ENCODE measurements around the gene KLF16.
"Not testable (repeated sequence)": the region's sequence is repeated elsewhere in the genome, so short reads cannot be mapped to it uniquely, and the experiment has no call there.

The KLF16 gene

GRCh38 chr19:1880611-1881392 is 17.4 kb upstream of the KLF16 start:
- in situ Hi-C loops (cut with HindIII; ENCODE audit: low sequenced_read_pairs): no loop called here
- H3K4me3 ChIP-seq (ENCODE audit: low read depth, low read length): no peak overlapping the region
- DNase-seq (ENCODE audit: low read depth): no peak
- TF ChIP-seq CTCF (IDR thresholded peaks at IDR 0.05; ENCODE audit: low read depth, low read length, missing control alignments): no peak

GRCh38 chr19:1879982-1880381 is 16.6 kb upstream of the KLF16 start:
- in situ Hi-C loops (cut with HindIII; ENCODE audit: low sequenced_read_pairs): loop anchor here (10.0 kb wide), 1 partner anchor 115 kb away; no protein-coding TSS in a partner anchor
- H3K4me3 ChIP-seq (ENCODE audit: low read depth, low read length); DNase-seq (ENCODE audit: low read depth): not testable (repeated sequence)

- in situ Hi-C loops (cut with HindIII; ENCODE audit: low sequenced_read_pairs): loop anchor here (10.0 kb wide), 1 partner anchor 116 kb away; no protein-coding TSS in a partner anchor
- not testable (repeated sequence) for DNase-seq (ENCODE audit: low read depth); H3K4me3 ChIP-seq (ENCODE audit: low read depth, low read length)
Observed at GRCh38 chr19:1878583-1878982, 15.2 kb upstream of the KLF16 start.

GRCh38 chr19:1877280-1877660 is 13.9 kb upstream of the KLF16 start:
- DNase-seq (ENCODE audit: low read depth): not testable (repeated sequence)

GRCh38 chr19:1876496-1877279 is 13.3 kb upstream of the KLF16 start:
- DNase-seq (ENCODE audit: low read depth): not testable (repeated sequence)
- in situ Hi-C loops (cut with HindIII; ENCODE audit: low sequenced_read_pairs): loop anchor here (10.0 kb wide), 1 partner anchor 118 kb away; no protein-coding TSS in a partner anchor
- peak overlapping the region; percentile 96 for H3K4me3 ChIP-seq (ENCODE audit: low read depth, low read length)

More at GRCh38 chr19:1877280-1877660, 13.9 kb upstream of the KLF16 start:
- not testable (repeated sequence) for H3K4me3 ChIP-seq (ENCODE audit: low read depth, low read length)
- in situ Hi-C loops (cut with HindIII; ENCODE audit: low sequenced_read_pairs): loop anchor here (10.0 kb wide), 1 partner anchor 118 kb away; no protein-coding TSS in a partner anchor

- in situ Hi-C loops (cut with HindIII; ENCODE audit: low sequenced_read_pairs): loop anchor here (10.0 kb wide), 1 partner anchor 119 kb away; no protein-coding TSS in a partner anchor
- TF ChIP-seq CTCF (IDR thresholded peaks at IDR 0.05; ENCODE audit: low read depth, low read length, missing control alignments): no peak
- DNase-seq (ENCODE audit: low read depth): peak; percentile 46
- peak overlapping the region; percentile 96 for H3K4me3 ChIP-seq (ENCODE audit: low read depth, low read length)
Observed at GRCh38 chr19:1875646-1876495, 12.5 kb upstream of the KLF16 start.

- H3K4me3 ChIP-seq (ENCODE audit: low read depth, low read length): peak overlapping the region; percentile 96
Observed at GRCh38 chr19:1875265-1875645, 11.9 kb upstream of the KLF16 start.

GRCh38 chr19:1874554-1875185 is 11.3 kb upstream of the KLF16 start:
- peak overlapping the region; percentile 96 for H3K4me3 ChIP-seq (ENCODE audit: low read depth, low read length)
- in situ Hi-C loops (cut with HindIII; ENCODE audit: low sequenced_read_pairs): loop anchor here (10.0 kb wide), 1 partner anchor 120 kb away; no protein-coding TSS in a partner anchor
- no peak for TF ChIP-seq CTCF (IDR thresholded peaks at IDR 0.05; ENCODE audit: low read depth, low read length, missing control alignments)
- no peak for DNase-seq (ENCODE audit: low read depth)

More at GRCh38 chr19:1875265-1875645, 11.9 kb upstream of the KLF16 start:
- in situ Hi-C loops (cut with HindIII; ENCODE audit: low sequenced_read_pairs): loop anchor here (10.0 kb wide), 1 partner anchor 120 kb away; no protein-coding TSS in a partner anchor
- DNase-seq (ENCODE audit: low read depth): not testable (repeated sequence)

Data from astrocyte of the cerebellum (primary cell).